ENCODE measurements around the gene AKAP9.

AKAP9 gene

GRCh38 chr7:91929463-91929862, 11.2 kb upstream of the AKAP9 start:
- no peak for TF ChIP-seq CTCF (IDR thresholded peaks at IDR 0.05)

GRCh38 chr7:91940171-91940570, 491 bp upstream of the AKAP9 start:
- TF ChIP-seq CTCF (IDR thresholded peaks at IDR 0.05), result no peak

GRCh38 chr7:91941450-91941849, 788 bp downstream of the AKAP9 start:
- no peak for TF ChIP-seq CTCF (IDR thresholded peaks at IDR 0.05)

GRCh38 chr7:91942312-91942711, 1.6 kb downstream of the AKAP9 start:
- TF ChIP-seq CTCF (IDR thresholded peaks at IDR 0.05), result no peak

GRCh38 chr7:91945476-91945875, 4.8 kb downstream of the AKAP9 start:
- TF ChIP-seq CTCF (IDR thresholded peaks at IDR 0.05), result 0 out of 2 replicates have a peak, but pooled peaks have one; percentile 13

- no peak for TF ChIP-seq CTCF (IDR thresholded peaks at IDR 0.05)
These were observed 5.9 kb downstream of the AKAP9 start for GRCh38 chr7:91946549-91946948.

GRCh38 chr7:91947948-91948347, 7.3 kb downstream of the AKAP9 start:
- no peak for TF ChIP-seq CTCF (IDR thresholded peaks at IDR 0.05)

All from LNCAP (cell line).